Astrocyte (in vitro differentiated cells and primary cell): Measurements from ENCODE around the gene FRYL. TPM values are rescaled to one million over a fixed set of nuclear protein-coding genes. Genes with fewer than 3 reads are reported as not detected.

Experiments used
- DNase-seq: peaks from one replicate; pipeline ENCODE4 v3.0.0-alpha.2; 2010; ENCODE audit warnings: low read depth
- FAIRE-seq: peaks from 2 replicates; lab custom pipeline; 2011; peaks lifted over from hg19 to GRCh38; lab: Jason Lieb, UNC
- H2AFZ ChIP-seq: 2 replicates; pipeline ENCODE4 v1.6.0; 2012; ENCODE audit warnings: low read depth, low read length, inconsistent platforms
- H3K27ac ChIP-seq: 2 replicates; pipeline ENCODE4 v1.5.1; 2011; ENCODE audit warnings: low read depth, low read length, inconsistent platforms
- H3K27me3 ChIP-seq: 2 replicates; pipeline ENCODE4 v1.6.0; 2011; ENCODE audit warnings: low read length, inconsistent platforms; ENCODE audit not compliant: insufficient read depth
- H3K36me3 ChIP-seq: 2 replicates; pipeline ENCODE4 v1.5.1; 2011; ENCODE audit warnings: low read length, inconsistent platforms; ENCODE audit not compliant: insufficient read depth
- H3K4me1 ChIP-seq: 2 replicates; pipeline ENCODE4 v1.5.1; 2011; ENCODE audit warnings: low read length, inconsistent platforms; ENCODE audit not compliant: insufficient read depth
- H3K4me2 ChIP-seq: 2 replicates; pipeline ENCODE4 v1.6.0; 2012; ENCODE audit warnings: low read length, inconsistent platforms
- H3K4me3 ChIP-seq: 2 replicates; pipeline ENCODE4 v1.5.1; 2011; ENCODE audit warnings: low read depth, mild to moderate bottlenecking, low read length, inconsistent platforms; ENCODE audit not compliant: insufficient read depth
- H3K79me2 ChIP-seq: 2 replicates; pipeline ENCODE4 v1.6.0; 2012; ENCODE audit warnings: mild to moderate bottlenecking, low read length, inconsistent platforms; ENCODE audit not compliant: insufficient read depth
- H3K9ac ChIP-seq: 2 replicates; pipeline ENCODE4 v1.6.0; 2012; ENCODE audit warnings: mild to moderate bottlenecking, low read length, inconsistent platforms
- H3K9me3 ChIP-seq: 2 replicates; pipeline ENCODE4 v1.5.1; 2012; ENCODE audit warnings: low read depth, mild to moderate bottlenecking, low read length, inconsistent platforms; ENCODE audit not compliant: insufficient read depth
- H4K20me1 ChIP-seq: 2 replicates; pipeline ENCODE4 v1.6.0; 2012; ENCODE audit warnings: low read length, inconsistent platforms; ENCODE audit not compliant: insufficient read depth
- H3K27ac Mint-ChIP-seq: one replicate; pipeline ENCODE4 v1.8.0; 2021; ENCODE audit warnings: mild to moderate bottlenecking, mixed read lengths; ENCODE audit not compliant: unreplicated experiment
- H3K27me3 Mint-ChIP-seq: one replicate; pipeline ENCODE4 v1.8.0; 2021; ENCODE audit warnings: low read depth, mixed read lengths; ENCODE audit not compliant: unreplicated experiment
- H3K36me3 Mint-ChIP-seq: one replicate; pipeline ENCODE4 v1.8.0; 2021; ENCODE audit warnings: low read depth, mixed read lengths; ENCODE audit not compliant: unreplicated experiment
- H3K4me1 Mint-ChIP-seq: one replicate; pipeline ENCODE4 v1.8.0; 2021; ENCODE audit warnings: low read depth, mixed read lengths; ENCODE audit not compliant: unreplicated experiment
- H3K4me3 Mint-ChIP-seq: one replicate; pipeline ENCODE4 v1.8.0; 2021; ENCODE audit warnings: mild to moderate bottlenecking, moderate library complexity, mixed read lengths; ENCODE audit not compliant: unreplicated experiment
- H3K9me3 Mint-ChIP-seq: one replicate; pipeline ENCODE4 v1.8.0; 2021; ENCODE audit warnings: mild to moderate bottlenecking, mixed read lengths; ENCODE audit not compliant: unreplicated experiment
- CTCF ChIP-seq: IDR thresholded peaks from 2 replicates; pipeline ENCODE4 v1.5.1; 2011; ENCODE audit warnings: low read depth, mild to moderate bottlenecking, inconsistent platforms, low read length, moderate library complexity; ENCODE audit not compliant: insufficient read depth
- EZH2 ChIP-seq: IDR thresholded peaks from 2 replicates; pipeline ENCODE4 v1.6.1; 2012; ENCODE audit warnings: mild to moderate bottlenecking, low read length, inconsistent platforms; ENCODE audit not compliant: insufficient read depth
- total RNA-seq: library from RNA; stranded (reverse); gene quantifications from 2 replicates; pipeline ENCODE4 v1.2.1, GENCODE V29; 2021

FRYL gene
- total RNA-seq, 1 donor from 2014 or later: 70.0 TPM

GRCh38 chr4:48692044-48692443 lies 88.0 kb downstream of the FRYL start:
- peak overlapping the region; percentile 88 for H3K27ac Mint-ChIP-seq
- no peak for FAIRE-seq
- TF ChIP-seq EZH2 (no peak), CTCF (no peak)

GRCh38 chr4:48688953-48689352 lies 91.1 kb downstream of the FRYL start:
- Mint-ChIP-seq H3K27me3 (no peaks in the 10 kb centered on the region), H3K36me3 (no peaks in the 10 kb centered on the region), H3K4me3 (no peak overlapping the region), H3K4me1 (peaks cover 31% of the 10 kb centered on the region), H3K27ac (no peak overlapping the region), H3K9me3 (no peaks in the 10 kb centered on the region)
- H3K27ac ChIP-seq: no peak overlapping the region
- no peaks in the 10 kb centered on the region for H3K36me3 ChIP-seq
- H3K27me3 ChIP-seq: no peaks in the 10 kb centered on the region
- no peaks in the 10 kb centered on the region for H3K9me3 ChIP-seq
- FAIRE-seq (no peak), DNase-seq (no peak)
- H3K79me2 ChIP-seq: peaks cover 80% of the 10 kb centered on the region
- H2AFZ ChIP-seq: no peak overlapping the region
- TF ChIP-seq CTCF (no peak), EZH2 (no peak)
- no peak overlapping the region for H3K4me2 ChIP-seq
- no peak overlapping the region for H3K4me3 ChIP-seq
- H4K20me1 ChIP-seq: peaks cover 9% of the 10 kb centered on the region
- H3K9ac ChIP-seq: no peak overlapping the region
- H3K4me1 ChIP-seq: no peaks in the 10 kb centered on the region

More at GRCh38 chr4:48692044-48692443, 88.0 kb downstream of the FRYL start:
- Mint-ChIP-seq H3K4me1 (peaks cover 45% of the 10 kb centered on the region), H3K27me3 (no peaks in the 10 kb centered on the region), H3K36me3 (no peaks in the 10 kb centered on the region), H3K4me3 (no peak overlapping the region), H3K9me3 (no peaks in the 10 kb centered on the region)
- Histone ChIP-seq H4K20me1 (peaks cover 7% of the 10 kb centered on the region), H3K27me3 (no peaks in the 10 kb centered on the region), H3K9me3 (no peaks in the 10 kb centered on the region), H3K4me1 (no peaks in the 10 kb centered on the region), H3K9ac (no peak overlapping the region), H3K79me2 (peaks cover 94% of the 10 kb centered on the region), H3K4me2 (no peak overlapping the region), H3K4me3 (no peak overlapping the region), H3K27ac (no peak overlapping the region), H3K36me3 (no peaks in the 10 kb centered on the region), H2AFZ (no peak overlapping the region)
- no peak for DNase-seq

- Histone ChIP-seq H3K4me3 (no peak overlapping the region), H3K4me2 (no peak overlapping the region), H2AFZ (no peak overlapping the region), H3K27me3 (no peaks in the 10 kb centered on the region), H3K9ac (no peak overlapping the region), H3K4me1 (no peaks in the 10 kb centered on the region), H3K79me2 (peaks cover 69% of the 10 kb centered on the region), H3K27ac (no peak overlapping the region), H4K20me1 (peaks cover 9% of the 10 kb centered on the region), H3K9me3 (no peaks in the 10 kb centered on the region), H3K36me3 (no peaks in the 10 kb centered on the region)
- H3K27ac Mint-ChIP-seq: no peak overlapping the region
- H3K9me3 Mint-ChIP-seq: peaks cover 3% of the 10 kb centered on the region
- no peak overlapping the region for H3K4me3 Mint-ChIP-seq
- no peak for FAIRE-seq
- no peaks in the 10 kb centered on the region for H3K36me3 Mint-ChIP-seq
- no peak for DNase-seq
- peaks cover 29% of the 10 kb centered on the region for H3K4me1 Mint-ChIP-seq
- H3K27me3 Mint-ChIP-seq: no peaks in the 10 kb centered on the region
- TF ChIP-seq CTCF (no peak), EZH2 (no peak)
Measured at GRCh38 chr4:48687313-48688051, 92.6 kb downstream of the FRYL start.
